Esophagus squamous epithelium (tissue), 5 donors: ENCODE data around the gene USP9X. TPM values are rescaled to one million over a fixed set of nuclear protein-coding genes. Genes with fewer than 3 reads are reported as not detected.

ENCODE experiments used
- DNase-seq: peaks from one replicate; lab custom pipeline; 2025; lab: John Stamatoyannopoulos, UW
- H3K27ac ChIP-seq, 4 donors: fragments of 200-600 bp; sonication (generic); one replicate each; pipeline ENCODE4 v1.5.1; 2016 to 2019; ENCODE audit warnings: mild to moderate bottlenecking in 1 of 4
- H3K27me3 ChIP-seq, 4 donors: fragments of 200-600 bp; sonication (generic); 1 replicate in 3 of 4; 2 replicates in 1 of 4; pipeline versions ENCODE4 v1.5.1 to v1.6.0; 2017 to 2021; ENCODE audit warnings: antibody characterized with exemption in 1 of 4
- H3K36me3 ChIP-seq, 3 donors: fragments of 200-600 bp; sonication (generic); one replicate each; pipeline ENCODE4 v1.5.1; 2016 to 2019
- H3K4me1 ChIP-seq, 3 donors: fragments of 200-600 bp; sonication (generic); one replicate each; pipeline ENCODE4 v1.5.1; 2017 to 2019
- H3K4me3 ChIP-seq, 4 donors: fragments of 200-600 bp; sonication (generic); 1 replicate in 3 of 4; 2 replicates in 1 of 4; pipeline ENCODE4 v1.5.1; 2016 to 2019; ENCODE audit warnings: mild to moderate bottlenecking in 2 of 4, moderate library complexity in 1 of 4
- H3K9me3 ChIP-seq, 3 donors: fragments of 200-600 bp; sonication (generic); one replicate each; pipeline ENCODE4 v1.5.1; 2016 to 2019
- CTCF ChIP-seq, 6 experiments: fragments of 450-650 bp in 4 of 6; fragments of 200-600 bp in 2 of 6; sonication (generic) in 2 of 6; IDR thresholded peaks; one replicate each; pipeline ENCODE4 v1.5.1; 2016 to 2019; ENCODE audit warnings: antibody characterized with exemption in 6 of 6, mild to moderate bottlenecking in 4 of 6, moderate library complexity in 4 of 6
- POLR2A ChIP-seq, 4 donors: fragments of 450-650 bp; IDR thresholded peaks; one replicate each; pipeline ENCODE4 v1.6.1; 2017; ENCODE audit warnings: antibody characterized with exemption in 4 of 4, mild to moderate bottlenecking in 4 of 4, moderate library complexity in 3 of 4
- WGBS, 2 donors: methylation state at CpG; one replicate each; pipeline ENCODE4 v1.1.5; 2018; 5-methylcytosine and 5-hydroxymethylcytosine counted together
- intact Hi-C: fragments of 100-400 bp; cut with DNase I; formaldehyde crosslinking; loops from one replicate; pipeline ENCODE4 v1.15.0; 2022
- total RNA-seq, 4 donors: library from RNA; depleted of rRNA; stranded (reverse); fragments of >200 nt; gene quantifications; one replicate each; pipeline ENCODE4 v1.1.0, GENCODE V29; 2016
- donor health status: DM: yes; HTN: yes; CAD: no.

Gene USP9X
- total RNA-seq, 4 donors from 2014 or later: 36.7 to 76.1 (median 56.4) TPM

GRCh38 chrX:41095174-41095573 is 9.9 kb downstream of the USP9X start:
- no peak overlapping the region for H3K27ac ChIP-seq
- 67 to 75% methylated on average over 1 of the region's 1 CpG for WGBS, 2 donors
- no peak for DNase-seq
- no peak for TF ChIP-seq POLR2A (IDR thresholded peaks at IDR 0.05)
- no peak for TF ChIP-seq CTCF (IDR thresholded peaks at IDR 0.05)
- no peaks in the 10 kb centered on the region for H3K27me3 ChIP-seq
- H3K36me3 ChIP-seq: no peaks in the 10 kb centered on the region
- intact Hi-C loops: no loop called here
- H3K4me1 ChIP-seq: peaks cover 3 to 80% (median 28%) of the 10 kb centered on the region in 3 donors
- H3K4me3 ChIP-seq: no peak overlapping the region
- no peaks in the 10 kb centered on the region for H3K9me3 ChIP-seq

DNA sequence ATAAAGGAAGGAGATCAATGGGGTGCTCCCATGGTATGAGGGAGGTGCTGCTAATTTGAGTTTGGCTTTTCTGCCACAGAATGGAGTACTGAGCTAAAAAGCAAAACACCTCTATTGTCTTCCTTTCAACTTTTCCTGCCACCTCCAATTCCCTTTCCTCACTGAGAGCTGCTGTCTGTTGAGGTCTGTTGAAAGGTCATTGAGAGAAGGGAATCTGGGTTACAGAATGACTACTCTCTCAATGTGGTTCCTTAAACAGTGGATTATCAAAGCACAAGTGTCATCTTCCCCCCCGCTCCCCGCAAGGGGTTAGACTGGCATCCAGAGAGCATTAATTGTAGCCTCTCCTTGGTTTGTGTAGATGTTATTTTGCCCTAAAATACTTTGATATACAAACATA is 10.7 kb downstream of the USP9X start:
- peaks cover 0 to 80% (median 23%) of the 10 kb centered on the region in 3 donors for H3K4me1 ChIP-seq
- no peak overlapping the region for H3K4me3 ChIP-seq
- no peaks in the 10 kb centered on the region for H3K36me3 ChIP-seq
- no peaks in the 10 kb centered on the region for H3K27me3 ChIP-seq
- TF ChIP-seq POLR2A (IDR thresholded peaks at IDR 0.05) (no peak), CTCF (IDR thresholded peaks at IDR 0.05) (no peak)
- H3K27ac ChIP-seq: no peak overlapping the region
- H3K9me3 ChIP-seq: no peaks in the 10 kb centered on the region
- intact Hi-C loops: no loop called here
- WGBS, 2 donors: 93 to 97% methylated on average over 2 of the region's 2 CpGs
- no peak for DNase-seq

- TF ChIP-seq POLR2A (IDR thresholded peaks at IDR 0.05): no peak
- H3K36me3 ChIP-seq: no peaks in the 10 kb centered on the region
- 76 to 84% methylated on average over 7 of the region's 7 CpGs for WGBS, 2 donors
Measured at GRCh38 chrX:41096339-41096955, 11.2 kb downstream of the USP9X start.

DNA sequence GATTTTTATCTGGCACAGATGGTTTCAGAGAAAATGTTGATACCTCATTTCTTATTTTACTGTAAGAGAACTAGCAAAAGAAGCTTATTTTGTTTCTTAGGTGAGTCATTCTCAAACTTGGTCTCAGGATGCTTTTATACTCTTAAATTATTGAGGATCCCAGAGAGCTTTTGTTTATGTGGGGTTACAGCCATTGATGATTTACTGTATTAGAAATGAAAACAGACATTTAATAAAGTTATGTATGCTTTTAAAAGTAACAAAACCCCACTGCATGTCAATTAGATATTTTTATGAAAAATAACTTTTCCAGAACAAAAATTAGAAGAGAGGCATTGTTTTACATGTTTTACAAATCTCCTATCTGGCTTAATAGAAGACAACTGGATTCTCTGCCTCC is 12.1 kb downstream of the USP9X start:
- TF ChIP-seq CTCF (IDR thresholded peaks at IDR 0.05) (no peak), POLR2A (IDR thresholded peaks at IDR 0.05) (no peak)
- Histone ChIP-seq H3K36me3 (no peaks in the 10 kb centered on the region), H3K9me3 (no peaks in the 10 kb centered on the region), H3K27ac (no peak overlapping the region), H3K27me3 (no peaks in the 10 kb centered on the region), H3K4me3 (no peak overlapping the region), H3K4me1 (peaks cover 0 to 76% (median 20%) of the 10 kb centered on the region in 3 donors)
- no peak for DNase-seq
- intact Hi-C loops: no loop called here

More at GRCh38 chrX:41096339-41096955, 11.2 kb downstream of the USP9X start:
- Histone ChIP-seq H3K9me3 (no peaks in the 10 kb centered on the region), H3K4me1 (peaks cover 0 to 80% (median 20%) of the 10 kb centered on the region in 3 donors), H3K27me3 (no peaks in the 10 kb centered on the region), H3K27ac (no peak overlapping the region), H3K4me3 (no peak overlapping the region)
- intact Hi-C loops: no loop called here
- no peak for DNase-seq

DNA sequence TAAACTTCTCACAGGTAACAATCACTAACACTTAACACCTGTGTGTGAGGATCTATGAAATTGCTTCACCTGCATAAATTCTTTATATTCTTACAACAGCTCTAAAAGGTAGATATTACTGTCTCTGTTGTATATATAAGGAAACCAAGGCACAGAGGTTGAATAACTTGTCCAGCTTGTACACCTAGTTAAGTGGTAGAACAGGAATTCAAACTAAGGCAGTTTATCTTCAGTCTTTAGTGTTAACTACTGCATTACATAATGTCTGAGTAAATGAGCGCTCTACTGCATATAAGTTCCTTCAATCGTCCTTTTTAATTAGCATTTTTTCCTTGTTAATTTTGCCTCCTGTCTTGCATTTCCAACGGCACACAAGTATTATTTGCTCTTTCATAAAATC is 15.0 kb downstream of the USP9X start:
- Histone ChIP-seq H3K27me3 (no peaks in the 10 kb centered on the region), H3K4me1 (peaks cover 0 to 77% (median 9%) of the 10 kb centered on the region in 3 donors), H3K27ac (peak overlapping the region in 2 of 4 donors; percentile 32 to 52), H3K4me3 (no peak overlapping the region), H3K9me3 (no peaks in the 10 kb centered on the region), H3K36me3 (no peaks in the 10 kb centered on the region)
- no peak for TF ChIP-seq POLR2A (IDR thresholded peaks at IDR 0.05)
- no peak for TF ChIP-seq CTCF (IDR thresholded peaks at IDR 0.05)
- DNase-seq: no peak
- intact Hi-C loops: no loop called here
- 49 to 62% methylated on average over 3 of the region's 3 CpGs for WGBS, 2 donors
